Retinal pigment epithelial cell (primary cell): ENCODE data around the gene ALK.

Source experiments
- DNase-seq: peaks from one replicate; pipeline ENCODE4 v3.0.0-alpha.2; 2010; ENCODE audit warnings: low read depth
- H3K4me3 ChIP-seq: 2 replicates; pipeline ENCODE4 v1.5.1; 2011; ENCODE audit warnings: mild to moderate bottlenecking, low read length, control low read depth, moderate library complexity
- TF ChIP-seq, protein P1 (sequence below): conservative IDR thresholded peaks from 2 replicates; pipeline ENCODE4 v1.5.1; 2011; ENCODE audit warnings: low read depth, low read length, control low read depth, inconsistent platforms

The ALK gene

DNA sequence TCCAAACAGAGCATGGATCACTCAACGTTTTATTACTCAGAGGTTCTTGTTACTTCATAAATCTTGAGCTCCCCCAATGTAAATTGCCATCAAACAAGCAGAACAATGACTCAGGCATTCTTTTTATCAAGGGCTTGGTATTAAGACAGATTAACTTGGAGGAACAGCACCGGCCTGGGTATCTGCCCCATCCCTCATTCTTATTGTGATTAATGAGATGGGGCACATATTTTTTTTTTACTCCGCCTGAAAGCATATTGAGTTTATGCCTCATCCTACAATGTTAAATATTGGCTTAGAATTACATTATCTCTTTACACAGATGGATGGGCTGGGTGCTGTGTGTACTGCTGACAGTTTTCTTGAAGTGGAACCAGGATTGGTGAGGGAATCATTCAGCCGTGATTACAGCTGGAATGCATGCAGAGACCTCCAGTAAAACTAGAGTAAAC is 418.9 kb downstream of the ALK start:
- DNase-seq: no peak
- TF ChIP-seq, protein P1, sequence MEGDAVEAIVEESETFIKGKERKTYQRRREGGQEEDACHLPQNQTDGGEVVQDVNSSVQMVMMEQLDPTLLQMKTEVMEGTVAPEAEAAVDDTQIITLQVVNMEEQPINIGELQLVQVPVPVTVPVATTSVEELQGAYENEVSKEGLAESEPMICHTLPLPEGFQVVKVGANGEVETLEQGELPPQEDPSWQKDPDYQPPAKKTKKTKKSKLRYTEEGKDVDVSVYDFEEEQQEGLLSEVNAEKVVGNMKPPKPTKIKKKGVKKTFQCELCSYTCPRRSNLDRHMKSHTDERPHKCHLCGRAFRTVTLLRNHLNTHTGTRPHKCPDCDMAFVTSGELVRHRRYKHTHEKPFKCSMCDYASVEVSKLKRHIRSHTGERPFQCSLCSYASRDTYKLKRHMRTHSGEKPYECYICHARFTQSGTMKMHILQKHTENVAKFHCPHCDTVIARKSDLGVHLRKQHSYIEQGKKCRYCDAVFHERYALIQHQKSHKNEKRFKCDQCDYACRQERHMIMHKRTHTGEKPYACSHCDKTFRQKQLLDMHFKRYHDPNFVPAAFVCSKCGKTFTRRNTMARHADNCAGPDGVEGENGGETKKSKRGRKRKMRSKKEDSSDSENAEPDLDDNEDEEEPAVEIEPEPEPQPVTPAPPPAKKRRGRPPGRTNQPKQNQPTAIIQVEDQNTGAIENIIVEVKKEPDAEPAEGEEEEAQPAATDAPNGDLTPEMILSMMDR: no peak
- H3K4me3 ChIP-seq: no peak overlapping the region

DNA sequence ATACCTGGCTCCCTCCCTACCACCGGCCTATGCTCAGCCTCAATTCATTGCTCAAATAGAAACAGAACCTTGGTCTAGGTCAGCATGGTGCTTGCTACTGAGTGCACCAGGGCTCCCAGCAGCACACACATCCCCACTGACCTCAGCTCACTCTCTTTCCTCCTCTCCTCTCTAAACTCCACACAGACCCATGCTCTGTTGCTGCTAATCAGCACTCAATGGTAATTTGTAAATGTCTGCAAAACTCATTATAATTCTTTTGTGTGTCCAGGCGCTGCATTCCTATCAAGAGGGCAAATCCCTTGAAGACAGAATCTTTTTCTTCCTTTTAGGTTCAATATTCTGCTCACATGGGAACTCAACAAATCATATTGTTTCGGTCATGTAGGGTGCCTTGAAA is 424.0 kb downstream of the ALK start:
- TF ChIP-seq, protein P1: no peak
- no peak overlapping the region for H3K4me3 ChIP-seq
- DNase-seq: no peak

DNA sequence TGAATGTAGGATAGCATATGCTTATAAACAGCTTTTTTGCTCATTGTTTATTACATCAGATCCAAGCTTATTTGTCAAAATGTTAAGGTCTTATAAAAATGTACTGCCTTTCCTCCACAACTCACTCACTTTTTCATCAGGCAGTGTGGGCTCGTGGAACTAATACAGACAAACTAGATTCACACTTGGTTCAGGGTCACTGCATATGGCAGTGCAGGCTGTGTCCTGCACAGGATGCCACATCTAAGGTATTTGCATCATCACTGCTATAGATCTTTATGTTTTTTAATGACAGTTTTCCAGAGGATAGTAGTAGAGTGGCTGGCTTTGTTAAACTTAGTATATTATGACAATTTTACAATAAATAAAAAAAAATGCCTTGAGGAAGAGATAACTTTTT is 425.2 kb downstream of the ALK start:
- DNase-seq: no peak
- TF ChIP-seq, protein P1: no peak
- no peak overlapping the region for H3K4me3 ChIP-seq

DNA sequence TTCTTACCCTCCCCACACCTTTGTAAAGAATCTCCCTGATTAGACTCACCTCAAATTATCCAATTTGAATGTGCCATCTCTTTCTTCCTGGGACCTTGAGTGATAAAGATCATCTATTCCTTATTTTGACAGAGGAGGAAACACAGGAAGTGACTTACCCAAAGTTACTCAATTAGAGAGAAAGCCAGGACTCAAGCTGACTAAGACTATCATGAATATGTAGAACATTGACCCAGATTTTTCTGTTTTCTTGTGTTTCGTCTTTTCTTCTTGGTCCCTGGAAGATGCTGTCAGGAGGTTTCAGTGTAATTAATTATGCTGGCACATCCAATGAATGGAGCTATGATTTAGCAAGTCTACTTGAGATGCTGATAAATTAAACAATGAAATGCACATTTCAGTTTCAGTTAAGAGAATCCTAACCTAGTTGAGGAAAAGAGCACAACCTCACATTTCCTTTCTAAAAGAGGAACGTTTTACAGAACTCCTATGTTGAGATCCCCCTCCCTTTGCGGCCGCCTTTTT is 425.8 kb downstream of the ALK start:
- TF ChIP-seq, protein P1: no peak
- no peak overlapping the region for H3K4me3 ChIP-seq
- no peak for DNase-seq

DNA sequence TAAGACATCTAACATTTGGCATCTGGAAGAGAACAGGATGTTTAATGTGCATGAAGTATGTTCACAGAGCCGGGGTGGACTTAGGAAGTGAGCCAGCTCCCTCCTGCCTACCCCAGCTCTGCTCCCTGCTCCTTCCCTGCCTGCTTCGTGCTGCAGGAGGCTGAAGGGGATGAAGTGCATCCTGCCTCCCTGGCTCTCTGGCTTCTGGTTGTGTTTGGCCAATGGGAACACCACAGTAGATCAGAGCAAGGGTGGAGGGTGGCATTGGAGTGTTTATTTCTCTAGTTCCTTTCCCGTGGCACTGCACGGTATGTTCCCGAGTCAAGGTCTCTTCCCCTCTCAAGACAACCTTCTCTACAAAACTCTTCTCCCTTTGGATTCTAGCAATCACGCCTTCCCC is 426.3 kb downstream of the ALK start:
- DNase-seq: no peak
- TF ChIP-seq, protein P1: no peak
- H3K4me3 ChIP-seq: no peak overlapping the region

DNA sequence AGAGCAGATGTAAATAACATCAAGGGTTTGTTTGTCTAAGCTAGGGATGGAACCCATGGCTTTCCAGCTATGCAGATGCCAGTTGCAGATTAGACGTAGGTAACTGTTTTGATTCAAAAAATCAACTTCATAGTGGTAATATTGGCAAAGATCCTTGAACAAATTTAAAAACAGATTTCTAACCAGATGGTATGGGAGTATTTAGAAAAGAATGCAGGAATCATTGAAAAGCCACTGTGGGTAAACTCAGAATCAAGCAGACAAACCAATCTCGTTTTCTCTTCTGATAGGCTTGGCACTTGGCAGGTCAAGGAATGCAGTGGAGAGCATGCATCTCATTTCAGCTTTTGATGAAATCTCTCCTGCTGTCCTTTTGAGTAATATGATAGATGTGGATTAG is 428.7 kb downstream of the ALK start:
- TF ChIP-seq, protein P1: no peak
- no peak overlapping the region for H3K4me3 ChIP-seq
- no peak for DNase-seq

DNA sequence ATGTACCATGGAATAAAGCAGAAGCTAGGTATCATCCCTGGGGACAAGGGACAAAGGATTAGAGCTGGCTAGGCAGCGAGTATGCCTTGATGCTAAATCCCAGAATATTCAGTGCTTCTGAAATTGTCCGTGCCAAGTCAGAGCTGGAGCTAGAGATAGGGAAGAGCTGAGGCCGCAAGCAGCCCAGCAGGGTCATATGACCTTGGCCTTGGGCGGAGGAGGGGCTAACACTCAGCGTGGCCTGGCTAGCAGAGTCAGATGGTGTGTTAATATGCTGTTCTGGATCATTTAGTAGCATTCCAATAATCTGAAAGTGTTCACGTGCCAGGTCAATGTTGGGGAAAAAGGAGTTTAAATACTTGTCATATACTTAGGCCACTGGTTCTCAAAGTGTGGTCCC is 431.3 kb downstream of the ALK start:
- H3K4me3 ChIP-seq: no peak overlapping the region
- no peak for DNase-seq
- TF ChIP-seq, protein P1: no peak
